SHP77 treated with DMSO at 0.1 percent for 48 hours (cell line): Measurements from ENCODE around the gene ATP1B1.
"Not testable (repeated sequence)": the region's sequence is repeated elsewhere in the genome, so short reads cannot be mapped to it uniquely, and the experiment has no call there.

Source experiments
- DNase-seq: peaks from one replicate; lab custom pipeline; 2025; lab: John Stamatoyannopoulos, UW

The ATP1B1 gene

GRCh38 chr1:169142129-169142528 is 35.6 kb downstream of the ATP1B1 start:
- no peak for DNase-seq

- no peak for DNase-seq
Observed at GRCh38 chr1:169143346-169143745, 36.9 kb downstream of the ATP1B1 start.

GRCh38 chr1:169143984-169144383 is 37.5 kb downstream of the ATP1B1 start:
- no peak for DNase-seq

- DNase-seq: no peak
Observed at GRCh38 chr1:169144941-169145626, 38.6 kb downstream of the ATP1B1 start.

GRCh38 chr1:169146576-169147214 is 40.2 kb downstream of the ATP1B1 start:
- DNase-seq: no peak

GRCh38 chr1:169148472-169149252 is 42.2 kb downstream of the ATP1B1 start:
- DNase-seq: no peak

- no peak for DNase-seq
Observed at GRCh38 chr1:169149555-169150286, 43.2 kb downstream of the ATP1B1 start.

GRCh38 chr1:169150641-169151337 is 44.3 kb downstream of the ATP1B1 start:
- no peak for DNase-seq

- no peak for DNase-seq
Observed at GRCh38 chr1:169151338-169151837, 44.9 kb downstream of the ATP1B1 start.

GRCh38 chr1:169155675-169156074 is 49.2 kb downstream of the ATP1B1 start:
- no peak for DNase-seq

- DNase-seq: no peak
Observed at GRCh38 chr1:169156580-169156979, 50.1 kb downstream of the ATP1B1 start.

GRCh38 chr1:169160845-169161495 is 54.5 kb downstream of the ATP1B1 start:
- DNase-seq: no peak

GRCh38 chr1:169161496-169162194 is 55.2 kb downstream of the ATP1B1 start:
- no peak for DNase-seq

- no peak for DNase-seq
Observed at GRCh38 chr1:169163059-169163458, 56.6 kb downstream of the ATP1B1 start.

GRCh38 chr1:169175461-169175860 is 69.0 kb downstream of the ATP1B1 start:
- no peak for DNase-seq

- not testable (repeated sequence) for DNase-seq
Observed at GRCh38 chr1:169179431-169179830, 72.9 kb downstream of the ATP1B1 start.

GRCh38 chr1:169180174-169180573 is 73.7 kb downstream of the ATP1B1 start:
- DNase-seq: no peak
